ENCODE measurements around the gene PCDHGA11.

The PCDHGA11 gene

DNA sequence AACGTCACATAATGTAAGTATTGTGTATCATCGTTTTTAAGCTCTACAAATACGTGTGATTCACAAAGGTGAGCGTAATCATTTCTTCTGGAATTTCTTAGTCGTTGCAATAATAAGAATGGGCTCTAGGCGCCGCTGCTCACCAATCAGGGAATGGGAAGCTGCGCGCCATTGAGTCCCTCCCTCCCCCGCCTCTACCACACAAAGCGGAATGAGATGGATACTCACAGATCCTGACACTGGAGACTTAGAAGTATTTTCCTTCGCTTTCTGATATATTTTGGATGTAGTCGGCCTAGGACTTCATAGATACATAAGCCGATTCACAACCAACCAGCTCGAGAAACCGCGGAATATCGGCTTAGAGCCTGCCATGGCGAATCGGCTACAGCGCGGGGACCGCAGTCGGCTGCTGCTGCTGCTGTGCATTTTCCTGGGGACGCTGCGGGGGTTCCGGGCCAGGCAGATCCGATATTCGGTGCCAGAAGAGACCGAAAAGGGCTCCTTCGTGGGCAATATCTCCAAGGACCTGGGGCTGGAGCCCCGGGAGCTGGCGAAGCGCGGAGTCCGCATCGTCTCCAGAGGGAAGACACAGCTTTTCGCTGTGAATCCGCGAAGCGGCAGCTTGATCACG, at the start of gene PCDHGA11 (continued):
- no peak for TF ChIP-seq ZNF404 (tag by site-specific recombination; IDR thresholded peaks at IDR 0.05)
- TF ChIP-seq ZNF157 (tag by site-specific recombination; IDR thresholded peaks at IDR 0.05) = no peak
- 0 out of 2 replicates have a peak, but pooled peaks have one; percentile 22 for TF ChIP-seq ZSCAN30 (tag by site-specific recombination; IDR thresholded peaks at IDR 0.05)
- TF ChIP-seq, protein P1, sequence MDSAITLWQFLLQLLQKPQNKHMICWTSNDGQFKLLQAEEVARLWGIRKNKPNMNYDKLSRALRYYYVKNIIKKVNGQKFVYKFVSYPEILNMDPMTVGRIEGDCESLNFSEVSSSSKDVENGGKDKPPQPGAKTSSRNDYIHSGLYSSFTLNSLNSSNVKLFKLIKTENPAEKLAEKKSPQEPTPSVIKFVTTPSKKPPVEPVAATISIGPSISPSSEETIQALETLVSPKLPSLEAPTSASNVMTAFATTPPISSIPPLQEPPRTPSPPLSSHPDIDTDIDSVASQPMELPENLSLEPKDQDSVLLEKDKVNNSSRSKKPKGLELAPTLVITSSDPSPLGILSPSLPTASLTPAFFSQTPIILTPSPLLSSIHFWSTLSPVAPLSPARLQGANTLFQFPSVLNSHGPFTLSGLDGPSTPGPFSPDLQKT (IDR thresholded peaks at IDR 0.05; ENCODE audit: borderline replicate concordance, low read depth, low read length) = no peak
- peak; percentile 99 for TF ChIP-seq ZNF266 (tag by site-specific recombination; IDR thresholded peaks at IDR 0.05; ENCODE audit: low read depth)
- no peak for TF ChIP-seq ZNF473 (tag by site-specific recombination; IDR thresholded peaks at IDR 0.05)
- TF ChIP-seq ZNF121 (tag by site-specific recombination; IDR thresholded peaks at IDR 0.05) = no peak
- TF ChIP-seq SCRT2 (tag by site-specific recombination; IDR thresholded peaks at IDR 0.05) = no peak
- TF ChIP-seq, protein P2, sequence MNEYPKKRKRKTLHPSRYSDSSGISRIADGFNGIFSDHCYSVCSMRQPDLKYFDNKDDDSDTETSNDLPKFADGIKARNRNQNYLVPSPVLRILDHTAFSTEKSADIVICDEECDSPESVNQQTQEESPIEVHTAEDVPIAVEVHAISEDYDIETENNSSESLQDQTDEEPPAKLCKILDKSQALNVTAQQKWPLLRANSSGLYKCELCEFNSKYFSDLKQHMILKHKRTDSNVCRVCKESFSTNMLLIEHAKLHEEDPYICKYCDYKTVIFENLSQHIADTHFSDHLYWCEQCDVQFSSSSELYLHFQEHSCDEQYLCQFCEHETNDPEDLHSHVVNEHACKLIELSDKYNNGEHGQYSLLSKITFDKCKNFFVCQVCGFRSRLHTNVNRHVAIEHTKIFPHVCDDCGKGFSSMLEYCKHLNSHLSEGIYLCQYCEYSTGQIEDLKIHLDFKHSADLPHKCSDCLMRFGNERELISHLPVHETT (tag by site-specific recombination; IDR thresholded peaks at IDR 0.05) = no peak
- TF ChIP-seq BCL11B (tag by site-specific recombination; IDR thresholded peaks at IDR 0.05; ENCODE audit: low read depth) = no peak
- no peak for TF ChIP-seq IKZF3 (tag by site-specific recombination; IDR thresholded peaks at IDR 0.05)
- TF ChIP-seq, protein P3, sequence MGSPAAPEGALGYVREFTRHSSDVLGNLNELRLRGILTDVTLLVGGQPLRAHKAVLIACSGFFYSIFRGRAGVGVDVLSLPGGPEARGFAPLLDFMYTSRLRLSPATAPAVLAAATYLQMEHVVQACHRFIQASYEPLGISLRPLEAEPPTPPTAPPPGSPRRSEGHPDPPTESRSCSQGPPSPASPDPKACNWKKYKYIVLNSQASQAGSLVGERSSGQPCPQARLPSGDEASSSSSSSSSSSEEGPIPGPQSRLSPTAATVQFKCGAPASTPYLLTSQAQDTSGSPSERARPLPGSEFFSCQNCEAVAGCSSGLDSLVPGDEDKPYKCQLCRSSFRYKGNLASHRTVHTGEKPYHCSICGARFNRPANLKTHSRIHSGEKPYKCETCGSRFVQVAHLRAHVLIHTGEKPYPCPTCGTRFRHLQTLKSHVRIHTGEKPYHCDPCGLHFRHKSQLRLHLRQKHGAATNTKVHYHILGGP (tag by site-specific recombination; IDR thresholded peaks at IDR 0.05) = no peak
- TF ChIP-seq ZNF792 (tag by site-specific recombination; IDR thresholded peaks at IDR 0.05) = no peak
- TF ChIP-seq, protein P4, sequence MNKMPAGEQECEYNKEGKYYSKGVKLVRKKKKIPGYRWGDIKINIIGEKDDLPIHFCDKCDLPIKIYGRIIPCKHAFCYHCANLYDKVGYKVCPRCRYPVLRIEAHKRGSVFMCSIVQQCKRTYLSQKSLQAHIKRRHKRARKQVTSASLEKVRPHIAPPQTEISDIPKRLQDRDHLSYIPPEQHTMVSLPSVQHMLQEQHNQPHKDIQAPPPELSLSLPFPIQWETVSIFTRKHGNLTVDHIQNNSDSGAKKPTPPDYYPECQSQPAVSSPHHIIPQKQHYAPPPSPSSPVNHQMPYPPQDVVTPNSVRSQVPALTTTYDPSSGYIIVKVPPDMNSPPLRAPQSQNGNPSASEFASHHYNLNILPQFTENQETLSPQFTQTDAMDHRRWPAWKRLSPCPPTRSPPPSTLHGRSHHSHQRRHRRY (tag by site-specific recombination; IDR thresholded peaks at IDR 0.05) = no peak
- TF ChIP-seq ZNF416 (tag by site-specific recombination; IDR thresholded peaks at IDR 0.05) = no peak
- TF ChIP-seq, protein P5, sequence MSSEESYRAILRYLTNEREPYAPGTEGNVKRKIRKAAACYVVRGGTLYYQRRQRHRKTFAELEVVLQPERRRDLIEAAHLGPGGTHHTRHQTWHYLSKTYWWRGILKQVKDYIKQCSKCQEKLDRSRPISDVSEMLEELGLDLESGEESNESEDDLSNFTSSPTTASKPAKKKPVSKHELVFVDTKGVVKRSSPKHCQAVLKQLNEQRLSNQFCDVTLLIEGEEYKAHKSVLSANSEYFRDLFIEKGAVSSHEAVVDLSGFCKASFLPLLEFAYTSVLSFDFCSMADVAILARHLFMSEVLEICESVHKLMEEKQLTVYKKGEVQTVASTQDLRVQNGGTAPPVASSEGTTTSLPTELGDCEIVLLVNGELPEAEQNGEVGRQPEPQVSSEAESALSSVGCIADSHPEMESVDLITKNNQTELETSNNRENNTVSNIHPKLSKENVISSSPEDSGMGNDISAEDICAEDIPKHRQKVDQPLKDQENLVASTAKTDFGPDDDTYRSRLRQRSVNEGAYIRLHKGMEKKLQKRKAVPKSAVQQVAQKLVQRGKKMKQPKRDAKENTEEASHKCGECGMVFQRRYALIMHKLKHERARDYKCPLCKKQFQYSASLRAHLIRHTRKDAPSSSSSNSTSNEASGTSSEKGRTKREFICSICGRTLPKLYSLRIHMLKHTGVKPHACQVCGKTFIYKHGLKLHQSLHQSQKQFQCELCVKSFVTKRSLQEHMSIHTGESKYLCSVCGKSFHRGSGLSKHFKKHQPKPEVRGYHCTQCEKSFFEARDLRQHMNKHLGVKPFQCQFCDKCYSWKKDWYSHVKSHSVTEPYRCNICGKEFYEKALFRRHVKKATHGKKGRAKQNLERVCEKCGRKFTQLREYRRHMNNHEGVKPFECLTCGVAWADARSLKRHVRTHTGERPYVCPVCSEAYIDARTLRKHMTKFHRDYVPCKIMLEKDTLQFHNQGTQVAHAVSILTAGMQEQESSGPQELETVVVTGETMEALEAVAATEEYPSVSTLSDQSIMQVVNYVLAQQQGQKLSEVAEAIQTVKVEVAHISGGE (tag by site-specific recombination; conservative IDR thresholded peaks at IDR 0.05; ENCODE audit: low read depth) = no peak
- no peak for TF ChIP-seq MEIS1 (CRISPR knock-in tag; IDR thresholded peaks at IDR 0.05; ENCODE audit: borderline replicate concordance)
- TF ChIP-seq KLF9 (tag by site-specific recombination; IDR thresholded peaks at IDR 0.05; ENCODE audit: low read depth) = no peak
- TF ChIP-seq ZNF391 (tag by site-specific recombination; IDR thresholded peaks at IDR 0.05; ENCODE audit: borderline replicate concordance, low read depth) = no peak
- no peak for TF ChIP-seq GLI4 (tag by site-specific recombination; IDR thresholded peaks at IDR 0.05)
- TF ChIP-seq FEZF1 (tag by site-specific recombination; IDR thresholded peaks at IDR 0.05) = no peak
- TF ChIP-seq ZIC2 (tag by site-specific recombination; IDR thresholded peaks at IDR 0.05) = peak; percentile 30; the same call in 1 of the 2 replicates
- no peak for TF ChIP-seq HOXA7 (CRISPR knock-in tag; IDR thresholded peaks at IDR 0.05; ENCODE audit: borderline replicate concordance)
- no peak for TF ChIP-seq ZNF214 (tag by site-specific recombination; IDR thresholded peaks at IDR 0.05; ENCODE audit: borderline replicate concordance)
- TF ChIP-seq ZNF585B (tag by site-specific recombination; IDR thresholded peaks at IDR 0.05) = no peak
- no peak; the same call in 1 of the 2 replicates for TF ChIP-seq ZNF629 (tag by site-specific recombination; IDR thresholded peaks at IDR 0.05)
- no peak for TF ChIP-seq SP2 (tag by site-specific recombination; IDR thresholded peaks at IDR 0.05)
